ENCODE data around the gene EHBP1.
"Not testable (repeated sequence)": the region's sequence is repeated elsewhere in the genome, so short reads cannot be mapped to it uniquely, and the experiment has no call there.

The EHBP1 gene

DNA sequence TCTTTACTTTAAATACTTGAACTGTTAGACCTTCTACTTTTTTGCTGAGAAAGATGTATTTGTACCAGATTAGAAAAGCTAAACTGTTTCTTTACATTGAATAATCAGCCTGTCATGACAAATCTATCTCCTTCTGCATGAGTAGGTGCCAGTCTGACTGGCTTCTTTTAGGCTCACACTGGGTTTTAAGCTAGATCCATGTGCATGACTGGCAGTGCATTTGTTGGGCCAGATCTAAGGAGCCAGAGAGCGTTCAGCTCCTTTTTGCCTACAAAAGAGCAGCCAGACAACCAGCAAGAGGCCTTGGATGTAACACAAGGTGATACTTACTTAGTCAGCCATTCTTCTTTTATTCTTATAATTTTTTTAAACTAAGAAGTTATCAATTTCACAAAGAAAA is 263.2 kb downstream of the EHBP1 start:
- no peak for DNase-seq

DNA sequence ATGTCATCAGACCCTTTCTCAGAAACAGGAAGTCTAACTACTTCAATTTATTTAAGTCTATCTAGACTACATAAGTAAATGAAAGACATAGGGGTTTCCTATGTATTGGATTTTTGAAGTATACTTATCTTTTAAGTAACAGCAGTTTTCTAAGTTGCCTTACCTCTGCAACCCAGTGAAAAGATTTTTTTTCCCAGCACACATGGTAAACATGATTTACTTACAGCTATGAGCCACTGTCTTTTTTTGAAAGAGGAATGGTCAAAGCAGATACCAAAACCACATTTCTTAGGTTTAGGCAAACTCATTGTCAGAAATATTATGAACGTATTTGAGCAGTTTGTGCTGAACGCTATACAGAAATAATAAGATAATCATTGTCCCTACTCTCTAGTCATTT is 266.4 kb downstream of the EHBP1 start:
- DNase-seq, result no peak

DNA sequence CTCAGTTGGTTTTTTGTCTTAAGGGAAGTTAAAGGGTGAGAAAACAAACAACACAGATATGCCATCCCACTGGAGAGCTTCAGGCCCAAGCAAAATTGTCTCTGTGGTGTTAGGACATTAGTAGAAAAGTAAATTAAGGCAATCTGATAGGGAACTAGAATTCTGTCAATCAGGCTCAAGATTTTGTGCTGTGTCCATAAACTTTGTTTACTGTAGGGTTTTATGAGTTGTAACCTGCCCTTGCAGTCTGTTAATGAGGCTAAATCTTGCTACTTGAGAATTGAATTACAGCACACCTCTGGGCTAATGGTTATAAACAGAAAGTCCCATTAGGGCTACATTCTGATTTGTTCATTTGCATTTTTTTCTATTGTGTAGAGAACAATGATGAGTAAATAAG is 267.1 kb downstream of the EHBP1 start:
- DNase-seq, result no peak

- DNase-seq, result no peak
Measured at GRCh38 chr2:62974999-62975398, 269.5 kb downstream of the EHBP1 start.

DNA sequence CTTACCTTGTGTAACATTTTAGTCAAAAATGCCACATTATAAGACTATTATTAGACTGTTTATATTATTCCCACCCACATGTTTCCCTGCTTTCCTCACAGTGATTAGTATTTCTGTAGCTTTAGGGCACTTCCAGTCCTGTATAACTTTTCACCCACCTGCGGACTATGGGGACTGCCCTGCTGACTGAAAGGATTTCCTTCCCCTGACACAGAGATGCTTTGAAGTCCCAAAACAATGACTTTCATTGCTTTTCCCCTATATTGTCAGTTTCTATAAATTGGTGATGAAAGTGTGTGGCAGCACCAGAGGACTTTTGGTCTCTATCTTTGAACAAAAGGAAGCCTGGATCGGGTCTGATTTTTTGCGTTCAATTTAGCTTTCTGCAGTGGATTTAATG is 286.1 kb downstream of the EHBP1 start:
- DNase-seq, result no peak

DNA sequence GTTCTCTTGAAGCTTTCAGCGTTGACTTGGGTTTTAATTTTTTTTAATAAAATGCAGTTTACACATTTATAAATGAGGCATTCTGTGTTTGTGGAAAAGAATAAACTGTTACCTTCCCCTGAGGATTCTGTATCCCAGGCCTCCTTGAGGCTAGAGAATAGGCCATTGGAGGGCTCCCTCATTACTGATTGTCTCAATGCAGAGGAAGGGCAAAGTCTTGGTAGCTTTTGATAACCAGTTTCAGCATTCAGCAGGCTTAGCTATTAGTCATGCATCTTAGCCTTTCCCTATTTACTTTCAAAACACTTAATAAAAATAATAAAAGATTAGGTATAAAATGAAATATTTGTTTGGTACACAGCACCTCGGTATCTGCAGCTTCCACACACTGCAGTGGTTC is 287.0 kb downstream of the EHBP1 start:
- no peak for DNase-seq

DNA sequence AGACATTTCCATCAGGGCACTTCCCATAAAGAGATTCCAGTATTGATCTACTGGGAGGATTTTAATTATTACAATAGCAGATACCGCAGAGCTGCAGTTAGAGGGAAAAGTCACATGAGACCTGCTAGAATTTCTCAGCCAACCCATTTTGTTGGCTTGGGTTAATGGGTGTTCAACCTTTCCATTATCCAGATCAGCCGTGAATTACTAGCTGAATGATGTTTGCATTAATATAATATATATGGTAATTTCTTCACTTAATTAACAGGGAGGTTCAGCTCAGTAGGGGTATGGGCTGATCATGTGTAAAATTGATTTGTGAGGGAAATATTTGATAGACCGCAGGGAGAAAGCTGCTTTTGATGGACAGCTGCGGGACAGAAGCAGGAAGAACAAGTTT is 288.7 kb downstream of the EHBP1 start:
- DNase-seq, result no peak

DNA sequence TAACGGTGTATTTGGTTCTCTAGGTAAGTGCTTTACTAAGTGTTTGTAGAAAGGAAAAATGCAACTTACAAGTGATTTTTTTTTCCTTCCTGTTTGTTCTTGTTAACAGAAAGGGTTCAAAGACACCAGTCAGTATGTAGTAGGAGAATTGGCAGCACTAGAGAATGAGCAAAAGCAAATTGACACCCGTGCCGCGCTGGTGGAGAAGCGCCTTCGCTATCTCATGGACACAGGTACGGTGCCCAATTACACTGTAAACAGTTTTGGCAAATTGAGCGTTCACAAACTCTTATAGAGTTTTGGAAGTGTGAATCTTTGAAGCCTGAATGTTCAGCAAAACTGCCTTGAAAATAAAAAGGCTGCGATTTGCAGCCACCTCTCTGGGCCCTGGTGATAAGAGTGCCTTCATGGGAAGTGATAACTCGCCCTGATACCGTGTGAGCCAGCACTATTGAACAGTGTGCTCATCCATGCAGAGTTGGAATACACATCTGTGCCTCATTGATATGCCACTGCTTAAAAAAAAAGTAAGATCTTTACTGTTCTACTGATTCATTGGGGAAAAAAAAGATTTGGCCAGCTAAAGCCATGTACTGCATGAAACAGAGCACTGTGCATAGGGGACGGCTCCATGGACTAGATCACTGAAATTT is 291.1 kb downstream of the EHBP1 start:
- no peak for DNase-seq

- no peak for DNase-seq
Measured at GRCh38 chr2:62998949-62999348, 293.4 kb downstream of the EHBP1 start.

GRCh38 chr2:62999905-63000304 is 294.4 kb downstream of the EHBP1 start:
- DNase-seq, result no peak

DNA sequence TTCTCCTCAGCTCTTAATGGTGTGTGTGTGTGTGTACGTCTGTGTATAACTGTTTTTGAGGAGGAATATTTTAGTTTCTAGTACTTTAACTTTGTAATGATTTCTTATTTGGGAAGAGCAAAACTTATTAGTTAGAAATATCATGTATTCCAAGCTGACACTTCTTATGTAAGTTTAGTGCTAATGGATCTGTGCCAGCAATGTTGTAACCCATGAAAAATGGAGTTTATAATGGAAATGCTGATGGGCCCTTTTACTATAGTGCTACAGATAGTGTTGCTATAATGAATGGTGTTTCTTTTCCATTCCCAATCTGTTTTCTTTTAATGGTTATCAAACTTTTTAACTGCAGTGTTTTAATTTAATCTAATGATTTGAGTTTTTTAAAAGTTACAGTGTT is 295.3 kb downstream of the EHBP1 start:
- no peak for DNase-seq

DNA sequence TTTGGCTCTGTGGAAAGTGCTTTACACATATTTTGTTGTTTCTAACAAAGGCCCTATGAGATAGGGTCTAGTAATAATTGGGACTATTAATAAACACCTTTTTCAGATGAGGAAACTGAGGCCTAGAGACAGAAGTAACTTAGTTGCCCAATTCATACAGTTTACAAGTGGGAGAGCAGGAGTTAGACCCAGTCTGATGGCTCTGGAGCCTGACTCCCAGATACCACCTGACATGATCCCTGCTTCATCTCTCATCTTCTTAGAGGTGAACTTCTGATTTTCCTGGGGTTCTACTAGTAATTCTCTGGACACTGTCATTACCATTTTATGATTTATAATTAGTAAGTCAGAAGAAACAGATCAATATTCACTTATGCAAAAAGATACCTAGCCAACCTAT is 296.1 kb downstream of the EHBP1 start:
- no peak for DNase-seq

DNA sequence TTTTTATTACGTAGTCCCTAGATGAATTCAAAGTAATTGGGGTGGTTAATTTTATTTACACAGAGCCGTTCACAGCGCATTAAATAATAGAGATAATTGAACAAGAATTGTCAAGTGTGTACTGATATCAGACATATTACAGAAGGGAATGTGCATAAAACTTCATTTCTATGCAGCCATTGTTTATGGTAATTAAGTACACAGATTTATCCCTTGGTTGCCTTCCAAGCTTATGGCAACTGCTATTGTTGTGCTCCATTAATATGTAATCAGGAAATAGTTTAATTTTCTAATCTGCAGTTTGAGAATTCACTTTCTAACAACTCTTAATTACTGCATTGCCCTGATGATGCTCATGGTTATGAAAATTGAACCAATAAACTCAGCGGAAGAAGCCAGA is 297.8 kb downstream of the EHBP1 start:
- no peak for DNase-seq

DNA sequence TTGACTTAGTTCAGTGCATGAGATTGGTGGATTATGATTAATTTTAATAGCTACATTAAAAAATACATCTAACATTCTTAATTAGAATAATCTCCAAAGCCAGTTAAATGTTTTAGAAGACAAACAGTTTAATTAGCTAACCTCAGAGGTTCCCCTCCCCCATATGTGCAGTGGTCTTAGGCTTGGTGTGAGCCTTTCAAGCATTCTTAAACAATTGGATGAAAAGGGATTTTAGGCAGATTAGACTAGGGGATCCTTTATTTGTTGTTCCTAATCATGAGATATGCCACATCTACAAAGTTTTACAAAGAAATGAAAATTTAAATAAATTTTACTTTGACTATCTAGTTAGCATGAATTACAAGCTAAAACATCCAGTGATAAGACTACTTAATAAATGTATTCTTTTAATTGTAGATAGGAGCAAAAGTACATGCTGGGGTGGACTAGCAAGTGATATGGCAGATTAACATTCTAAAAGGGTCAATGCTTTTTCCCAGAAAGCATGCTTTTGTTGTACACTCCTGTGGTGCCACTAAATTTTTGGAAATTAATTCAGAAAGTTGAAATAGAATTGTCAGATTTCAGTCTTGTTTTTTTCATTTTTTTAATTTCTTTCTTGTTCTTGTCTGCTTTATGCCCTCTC is 302.4 kb downstream of the EHBP1 start:
- DNase-seq, result no peak

DNA sequence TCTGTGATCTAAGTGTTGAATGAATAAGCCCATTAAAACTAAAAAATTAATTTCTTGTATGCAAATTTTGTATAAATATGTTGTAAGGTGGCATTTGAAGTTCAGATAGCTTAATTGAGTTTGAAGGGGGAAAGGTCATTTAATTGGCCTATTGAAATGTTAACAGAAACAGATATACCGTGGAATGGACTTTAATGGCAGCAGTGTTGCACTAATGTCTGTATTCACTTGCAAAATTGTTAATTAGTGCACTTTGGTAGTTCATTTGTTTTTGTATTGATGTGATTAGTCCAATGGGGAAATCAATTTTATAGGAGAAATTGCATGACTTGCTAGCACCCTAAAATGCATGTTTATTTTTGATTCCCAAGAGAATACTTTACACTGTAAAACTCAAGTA is 303.3 kb downstream of the EHBP1 start:
- no peak for DNase-seq

GRCh38 chr2:63009490-63009889 is 304.0 kb downstream of the EHBP1 start:
- no peak for DNase-seq

DNA sequence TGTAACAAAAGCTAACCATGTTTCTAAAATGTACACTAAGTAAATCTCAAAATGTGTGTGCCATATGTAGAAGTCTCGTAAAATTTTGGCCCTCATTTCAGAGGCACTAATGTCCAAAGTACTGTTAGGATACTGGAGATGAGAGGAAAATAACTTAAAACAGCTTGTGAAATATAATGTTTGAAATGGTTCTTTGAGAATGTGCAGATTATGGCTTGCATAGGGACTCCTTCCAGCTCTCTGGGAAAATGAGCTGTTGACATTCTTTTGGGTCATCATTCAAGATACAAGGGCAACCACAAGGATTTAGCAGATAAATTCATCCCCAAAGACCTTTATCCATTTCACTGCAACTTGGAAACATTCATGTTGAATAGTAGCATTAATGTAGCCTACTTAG is 307.0 kb downstream of the EHBP1 start:
- DNase-seq, result no peak

DNA sequence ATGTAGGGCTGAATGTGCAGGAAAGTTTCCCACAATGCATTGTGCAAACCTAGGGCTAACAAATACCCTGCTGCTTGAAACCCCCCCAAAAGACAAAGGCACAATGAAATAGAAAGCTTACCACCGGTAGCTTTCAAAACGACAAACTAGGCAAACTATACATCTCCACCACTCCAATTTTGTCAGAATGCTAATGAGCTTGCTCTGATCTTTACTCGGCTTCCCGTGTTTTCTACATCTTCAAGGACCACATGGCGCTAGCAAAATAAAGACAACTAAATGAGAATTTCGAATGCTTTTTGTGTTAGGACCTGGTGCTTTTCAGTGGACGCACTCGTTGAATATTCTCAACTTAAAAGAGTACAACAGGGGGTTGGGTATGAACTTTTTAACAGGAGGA is 307.9 kb downstream of the EHBP1 start:
- DNase-seq, result no peak

DNA sequence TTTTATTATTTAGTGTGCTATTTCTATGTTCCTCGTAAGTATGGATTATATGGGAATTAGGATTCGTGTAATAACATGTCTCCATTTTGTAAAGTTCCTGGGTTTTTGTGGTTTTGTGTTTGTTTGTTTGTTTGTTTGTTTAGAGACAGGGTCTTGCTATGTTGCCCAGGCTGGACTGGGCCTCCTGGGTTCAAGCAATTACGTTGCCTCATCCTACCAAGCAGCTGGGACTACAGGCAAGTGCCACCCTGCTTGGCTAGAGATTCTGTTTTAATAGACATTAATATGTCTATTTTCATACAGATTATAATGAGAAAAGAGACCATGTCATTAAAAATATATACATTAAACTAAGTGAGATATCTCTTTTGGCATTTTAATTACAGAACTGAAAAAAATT is 309.9 kb downstream of the EHBP1 start:
- DNase-seq, result no peak

- DNase-seq, result no peak
Measured at GRCh38 chr2:63018439-63018838, 312.9 kb downstream of the EHBP1 start.

- not testable (repeated sequence) for DNase-seq
Measured at GRCh38 chr2:63019686-63020085, 314.2 kb downstream of the EHBP1 start.

DNA sequence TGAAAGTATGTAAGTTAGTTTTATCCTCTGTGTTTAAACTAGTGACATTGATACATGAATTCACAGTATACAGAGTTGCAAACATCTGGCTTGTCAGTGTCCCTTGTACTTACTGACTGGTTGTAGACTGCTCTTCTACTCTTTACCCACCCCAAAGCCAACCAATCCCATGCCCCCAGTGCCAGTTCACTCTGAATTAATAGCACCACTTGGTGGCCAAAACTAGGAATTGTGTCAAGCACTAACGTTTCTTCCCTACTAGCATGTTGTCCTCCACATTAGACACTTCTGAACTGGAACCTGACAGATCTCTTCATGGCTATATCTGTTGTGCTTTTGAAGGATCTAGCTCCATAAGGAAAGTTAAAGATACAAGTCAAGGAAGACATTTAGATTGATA is 317.9 kb downstream of the EHBP1 start:
- peak; percentile 61 for DNase-seq

DNA sequence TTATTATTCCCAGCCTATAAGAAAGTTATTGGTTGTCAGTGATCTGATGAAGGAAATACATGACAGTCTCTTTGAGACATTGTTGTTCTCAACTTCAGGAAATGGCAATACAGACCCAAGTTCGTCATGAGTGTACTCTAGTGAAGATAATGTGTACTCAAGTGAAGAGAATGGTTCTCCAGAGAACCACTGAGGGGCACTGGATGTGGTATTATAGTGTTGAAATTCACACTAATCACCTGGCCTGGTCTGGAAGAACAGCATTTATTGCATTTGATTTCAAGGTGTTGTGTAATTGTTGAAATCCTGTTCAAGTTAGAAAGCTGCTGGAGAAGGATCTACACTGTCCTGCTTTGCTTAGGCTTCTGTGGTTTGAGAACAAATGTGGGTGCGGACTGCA is 321.7 kb downstream of the EHBP1 start:
- no peak for DNase-seq

GRCh38 chr2:63029058-63029457 is 323.5 kb downstream of the EHBP1 start:
- DNase-seq, result no peak

DNA sequence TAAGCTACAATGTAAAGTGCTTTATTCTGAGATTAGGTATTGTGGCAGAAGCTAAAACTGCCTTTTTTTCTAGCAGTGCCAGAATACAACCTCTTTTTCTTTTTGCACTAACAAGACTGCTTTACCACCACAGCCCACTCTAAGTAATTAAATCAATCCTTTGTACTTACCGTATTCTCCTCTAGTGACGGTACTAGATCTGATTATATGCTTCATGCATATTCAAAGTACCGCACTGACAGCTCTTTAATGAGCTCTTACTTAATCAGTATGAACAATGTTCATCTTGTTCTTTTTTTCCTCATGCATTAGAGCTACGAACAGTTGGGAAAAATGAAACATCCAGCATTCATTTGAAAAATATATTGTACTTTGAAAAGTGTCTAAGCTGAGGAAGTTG is 329.0 kb downstream of the EHBP1 start:
- DNase-seq, result no peak

Data from NCI-H1694 (cell line).